GM19324 (cell line): ENCODE measurements around the gene COL6A2.
"Not testable (repeated sequence)": the region's sequence is repeated elsewhere in the genome, so short reads cannot be mapped to it uniquely, and the experiment has no call there.

ENCODE experiments used
- ATAC-seq: cut with Tn5 transposase; IDR thresholded peaks from one replicate; pipeline ENCODE4 v1.9.1; 2021; ENCODE audit warnings: mild to moderate bottlenecking, moderate library complexity; ENCODE audit not compliant: unreplicated experiment, low FRiP score

COL6A2 gene

GRCh38 chr21:46163380-46163779 lies 65.5 kb downstream of the COL6A2 start:
- ATAC-seq: no peak

DNA sequence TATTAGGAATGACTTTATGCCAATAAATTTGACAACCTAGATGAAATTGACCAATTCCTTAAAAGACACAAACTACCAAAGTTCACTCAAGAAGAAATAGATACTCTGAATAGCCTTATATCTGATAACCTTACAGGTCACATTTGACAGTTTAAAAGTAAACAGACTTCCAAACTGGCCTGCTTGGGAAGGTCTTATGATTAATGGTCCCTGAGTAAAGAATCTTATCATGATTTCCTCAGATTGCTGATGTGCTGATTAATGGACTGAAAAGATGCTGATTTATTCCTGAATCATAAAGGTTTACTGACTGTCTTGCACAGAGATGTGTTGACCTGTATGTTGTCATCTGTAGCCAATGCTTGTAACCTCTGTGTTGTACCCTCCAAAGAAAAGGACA lies 67.2 kb downstream of the COL6A2 start:
- ATAC-seq: no peak

GRCh38 chr21:46168238-46168637 lies 70.3 kb downstream of the COL6A2 start:
- no peak for ATAC-seq

DNA sequence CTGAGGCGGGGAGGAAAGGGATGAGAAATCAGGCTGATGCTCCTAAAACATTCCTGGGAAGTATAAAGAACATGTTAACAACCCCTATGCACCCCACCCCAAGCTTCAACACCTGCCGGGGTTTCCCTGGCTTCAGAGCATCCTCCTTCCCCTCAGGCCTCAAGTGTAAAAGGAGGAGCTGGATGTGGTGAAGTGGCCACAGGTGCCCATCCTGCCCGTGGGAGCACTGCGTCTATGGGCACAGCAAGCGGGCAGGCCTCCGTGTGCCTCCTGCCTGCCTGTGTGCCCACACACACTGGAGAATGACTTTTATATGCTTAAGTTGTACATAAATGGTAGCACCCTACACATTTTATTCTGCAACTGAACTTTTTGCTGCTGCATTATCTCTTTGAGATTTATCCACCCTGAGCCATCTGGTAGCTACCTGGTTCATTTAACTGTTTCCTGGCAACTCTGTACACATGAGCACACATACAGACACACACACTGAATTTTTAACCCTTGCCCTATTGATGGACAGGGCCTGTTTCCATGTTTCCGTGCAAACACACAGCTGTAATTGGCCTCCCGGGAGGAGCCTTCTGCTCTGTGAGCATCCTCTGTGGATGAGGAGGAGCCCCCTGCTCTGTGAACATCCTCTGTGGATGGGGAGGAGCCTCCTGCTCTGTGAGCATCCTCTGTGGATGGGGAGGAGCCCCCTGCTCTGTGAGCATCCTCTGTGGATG lies 70.9 kb downstream of the COL6A2 start:
- ATAC-seq: no peak

GRCh38 chr21:46170436-46171193 lies 72.7 kb downstream of the COL6A2 start:
- ATAC-seq: not testable (repeated sequence)

GRCh38 chr21:46171585-46171984 lies 73.7 kb downstream of the COL6A2 start:
- no peak for ATAC-seq

DNA sequence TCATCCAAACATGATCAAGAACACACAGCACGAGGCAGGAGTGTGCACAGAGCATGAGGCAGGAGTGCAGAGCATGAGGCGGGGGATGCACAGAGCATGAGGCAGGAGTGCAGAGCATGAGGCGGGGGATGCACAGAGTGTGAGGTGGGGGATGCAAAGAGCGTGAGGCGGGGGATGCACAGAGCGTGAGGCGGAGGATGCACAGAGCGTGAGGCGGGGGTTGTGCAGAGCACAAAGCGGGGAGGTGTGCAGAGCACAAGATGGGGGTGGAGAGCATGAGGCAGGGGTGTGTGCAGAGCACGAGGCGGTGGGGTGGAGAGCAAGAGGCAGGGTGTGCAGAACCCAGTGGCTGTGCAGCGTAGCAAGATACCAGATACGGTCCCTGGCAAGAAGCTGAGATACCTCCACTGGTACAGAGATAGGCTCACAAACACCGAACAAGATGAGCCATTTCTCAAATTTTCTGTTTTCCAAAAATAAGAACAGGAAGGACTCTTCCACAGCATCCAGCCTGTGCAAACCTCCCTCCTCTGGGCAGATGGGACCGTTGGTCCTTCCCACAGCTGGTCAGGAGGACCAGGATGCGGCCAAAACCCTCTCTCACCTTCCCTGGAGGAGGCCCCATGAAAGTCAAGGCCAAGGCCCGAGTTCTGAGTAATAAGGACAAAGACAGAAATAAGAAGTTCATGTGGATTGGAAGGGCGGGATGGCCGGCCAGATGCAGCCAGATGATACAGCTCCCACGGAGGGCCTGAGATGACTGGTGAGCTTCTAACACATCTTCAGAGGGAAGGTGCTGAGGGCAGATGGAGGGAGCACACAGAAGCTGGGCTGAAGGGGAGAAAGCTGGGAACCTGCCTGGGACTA lies 74.3 kb downstream of the COL6A2 start:
- no peak for ATAC-seq

DNA sequence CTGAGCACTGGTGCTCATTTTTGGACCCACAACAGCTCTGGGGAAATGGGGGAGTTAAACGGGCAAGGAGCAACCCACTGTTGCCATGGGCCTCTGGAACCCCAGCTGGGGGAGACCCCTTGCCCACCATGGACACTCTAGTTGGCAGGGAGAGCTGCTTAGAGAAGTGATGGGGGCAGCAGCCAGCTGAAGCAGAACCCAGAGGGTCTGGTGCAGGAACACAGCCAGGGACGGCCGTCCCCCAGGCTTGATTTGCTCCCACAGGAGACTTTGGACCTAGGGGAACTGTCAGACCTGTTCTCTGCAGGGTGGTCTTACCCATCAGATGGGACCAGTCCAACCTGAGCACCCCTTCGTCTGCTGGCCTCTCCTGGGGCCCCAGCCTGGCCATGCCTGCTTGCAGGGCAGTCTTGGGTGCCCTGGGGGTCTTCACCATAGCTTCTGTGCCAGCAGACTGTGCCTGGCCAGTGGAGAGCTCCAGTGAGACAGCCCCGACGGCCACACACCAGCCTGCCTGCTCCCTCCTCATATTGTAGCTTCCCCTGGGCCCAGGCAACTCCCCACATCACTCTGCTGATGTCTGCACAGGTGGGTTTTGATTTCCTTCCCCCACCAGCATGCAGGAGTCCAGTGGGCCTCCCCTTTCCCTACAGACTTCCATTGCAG lies 75.1 kb downstream of the COL6A2 start:
- no peak for ATAC-seq

DNA sequence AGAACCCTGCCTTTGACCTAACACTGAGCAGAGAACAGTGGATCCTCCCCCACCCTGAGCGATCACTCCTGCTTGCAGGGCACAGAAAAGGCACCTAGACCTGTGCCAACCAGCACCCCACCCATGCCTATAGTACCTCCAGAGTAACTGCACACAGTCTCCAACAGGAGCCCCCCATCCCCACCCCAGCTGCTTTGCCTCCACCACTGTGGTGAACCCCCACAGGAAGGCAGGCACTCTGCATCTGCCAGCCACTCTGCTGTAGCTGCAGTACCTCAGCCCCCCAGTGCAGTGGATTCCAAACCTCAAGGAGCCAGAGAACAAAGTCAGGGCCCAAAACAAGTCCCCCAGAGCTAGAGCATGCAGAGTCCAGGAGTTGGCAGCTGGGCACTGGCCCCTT lies 75.7 kb downstream of the COL6A2 start:
- ATAC-seq: no peak

- not testable (repeated sequence) for ATAC-seq
Observed at GRCh38 chr21:46176443-46177129, 78.7 kb downstream of the COL6A2 start.

DNA sequence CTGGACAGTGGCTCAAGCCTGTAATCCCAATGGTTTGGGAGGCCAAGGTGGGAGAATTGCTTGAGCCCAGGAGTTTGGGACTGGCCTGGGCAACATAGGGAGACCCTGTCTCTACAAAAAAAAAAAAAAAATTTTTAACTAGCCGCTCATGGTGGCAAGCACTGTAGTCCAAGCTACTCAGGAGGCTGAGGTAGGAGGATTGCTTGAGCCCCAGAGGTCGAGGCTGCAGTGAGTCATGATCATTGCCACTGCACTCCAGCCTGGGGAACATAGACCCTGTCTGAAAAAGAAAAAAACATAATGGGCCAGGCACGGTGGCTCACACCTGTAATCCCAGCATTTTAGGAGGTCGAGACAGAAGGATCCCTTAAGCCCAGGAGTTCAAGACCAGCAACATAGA lies 81.0 kb downstream of the COL6A2 start:
- ATAC-seq: no peak
